Mesendoderm (in vitro differentiated cells): ENCODE measurements around the gene CFAP70.
A peak's percentile ranks its signal among the peaks of the same experiment; 100 is the strongest.
"Not testable (repeated sequence)": the region's sequence is repeated elsewhere in the genome, so short reads cannot be mapped to it uniquely, and the experiment has no call there.

Experiments used
- DNase-seq: peaks from one replicate; pipeline ENCODE4 v3.0.0; 2013
- H2AK5ac ChIP-seq: 2 replicates; pipeline ENCODE4 v1.6.1; 2013; ENCODE audit warnings: low read length, inconsistent platforms
- H2BK120ac ChIP-seq: 2 replicates; pipeline ENCODE4 v1.6.1; 2013; ENCODE audit warnings: low read depth, mild to moderate bottlenecking, low read length, moderate library complexity, mixed read lengths
- H2BK15ac ChIP-seq: replicated peaks from 2 replicates; pipeline ENCODE4 v1.6.1; 2013; ENCODE audit warnings: low read depth, mild to moderate bottlenecking, moderate library complexity
- H2BK5ac ChIP-seq: 2 replicates; pipeline ENCODE4 v1.6.1; 2013; ENCODE audit warnings: low read length, inconsistent platforms
- H3K18ac ChIP-seq: 2 replicates; pipeline ENCODE4 v1.6.1; 2013; ENCODE audit warnings: mild to moderate bottlenecking, low read length, mixed read lengths
- H3K23ac ChIP-seq: one replicate; pipeline ENCODE4 v1.6.1; 2013; ENCODE audit warnings: low read length
- H3K27ac ChIP-seq: 2 replicates; pipeline ENCODE4 v1.5.1; 2013; ENCODE audit warnings: low read depth, mild to moderate bottlenecking, inconsistent platforms, low read length, moderate library complexity
- H3K27me3 ChIP-seq: 2 replicates; pipeline ENCODE4 v1.6.1; 2013; ENCODE audit warnings: low read length, control low read depth, mild to moderate bottlenecking, inconsistent platforms; ENCODE audit not compliant: insufficient read depth, poor library complexity
- H3K36me3 ChIP-seq: 2 replicates; pipeline ENCODE4 v1.6.1; 2013; ENCODE audit warnings: low read length, inconsistent platforms; ENCODE audit not compliant: control insufficient read depth, insufficient read depth
- H3K4ac ChIP-seq: one replicate; pipeline ENCODE4 v1.6.1; 2013; ENCODE audit warnings: low read depth, mild to moderate bottlenecking, low read length, moderate library complexity
- H3K4me1 ChIP-seq: 2 replicates; pipeline ENCODE4 v1.6.1; 2013; ENCODE audit warnings: low read depth, low read length, inconsistent platforms; ENCODE audit not compliant: control insufficient read depth
- H3K4me2 ChIP-seq: 2 replicates; pipeline ENCODE4 v1.6.1; 2013; ENCODE audit warnings: low read length
- H3K4me3 ChIP-seq: 2 replicates; pipeline ENCODE4 v1.5.1; 2013; ENCODE audit warnings: mild to moderate bottlenecking, low read length
- H3K56ac ChIP-seq: one replicate; pipeline ENCODE4 v1.6.1; 2013; ENCODE audit warnings: low read length
- H3K79me1 ChIP-seq: 2 replicates; pipeline ENCODE4 v1.6.1; 2013; ENCODE audit warnings: low read length, inconsistent platforms
- H3K79me2 ChIP-seq: 2 replicates; pipeline ENCODE4 v1.6.1; 2013; ENCODE audit warnings: mild to moderate bottlenecking, low read length; ENCODE audit not compliant: control insufficient read depth, insufficient read depth
- H3K9ac ChIP-seq: 2 replicates; pipeline ENCODE4 v1.6.1; 2013; ENCODE audit warnings: low read length, inconsistent platforms
- H4K5ac ChIP-seq: one replicate; pipeline ENCODE4 v1.6.1; 2013; ENCODE audit warnings: low read length
- H4K8ac ChIP-seq: one replicate; pipeline ENCODE4 v1.6.1; 2013; ENCODE audit warnings: low read depth, mild to moderate bottlenecking, control low read depth, low read length, moderate library complexity
- WGBS: extraction: QIAGEN DNeasy Blood & Tissue Kit; methylation state at CpG from one replicate; pipeline ENCODE4 v1.1.7; 2013; ENCODE audit warnings: low lambda C conversion rate, missing lambda C conversion rate; ENCODE audit not compliant: insufficient coverage; ENCODE audit errors: extremely low coverage; 5-methylcytosine and 5-hydroxymethylcytosine counted together

Gene CFAP70

DNA sequence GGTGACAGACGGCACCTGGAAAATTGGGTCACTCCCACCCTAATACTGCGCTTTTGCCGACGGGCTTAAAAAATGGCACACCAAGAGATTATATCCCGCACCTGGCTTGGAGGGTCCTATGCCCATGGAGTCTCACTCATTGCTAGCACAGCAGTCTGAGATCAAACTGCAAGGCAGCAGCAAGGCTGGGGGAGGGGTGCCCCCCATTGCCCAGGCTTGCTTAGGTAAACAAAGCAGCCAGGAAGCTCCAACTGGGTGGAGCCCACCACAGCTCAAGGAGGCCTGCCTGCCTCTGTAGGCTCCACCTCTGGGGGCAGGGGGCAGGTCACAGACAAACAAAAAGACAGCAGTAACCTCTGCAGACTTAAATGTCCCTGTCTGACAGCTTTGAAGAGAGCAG is 35.1 kb downstream of the CFAP70 start:
- no CpG with 5 or more reads among the region's 5 CpGs for WGBS
- H2BK5ac ChIP-seq = not testable (repeated sequence)

DNA sequence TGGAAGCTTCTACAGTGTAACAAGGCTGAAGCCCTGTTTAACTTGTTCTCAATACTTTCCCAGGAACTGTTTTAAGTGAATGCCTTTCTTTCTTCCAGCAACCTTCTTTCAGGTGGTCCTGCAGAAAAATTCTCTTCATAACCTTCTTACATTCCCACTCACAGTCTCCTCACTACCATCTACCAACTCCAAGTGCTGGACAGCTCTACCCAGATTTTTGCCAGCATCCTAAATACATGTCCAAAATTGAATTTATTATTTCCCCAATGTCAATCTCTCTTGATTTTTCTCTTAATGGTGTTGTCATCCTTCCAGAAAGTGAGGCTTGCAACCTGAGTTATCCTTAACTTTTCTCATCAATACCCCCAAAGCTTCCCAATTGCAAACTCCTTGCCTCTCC is 48.2 kb downstream of the CFAP70 start:
- no peaks in the 10 kb centered on the region for H3K79me2 ChIP-seq
- no peak overlapping the region for H4K5ac ChIP-seq
- H2BK15ac ChIP-seq = no peak overlapping the region
- H2BK5ac ChIP-seq = no peak overlapping the region
- no peaks in the 10 kb centered on the region for H3K36me3 ChIP-seq
- no peak overlapping the region for H3K56ac ChIP-seq
- DNase-seq = no peak
- H3K27me3 ChIP-seq = no peaks in the 10 kb centered on the region
- no peak overlapping the region for H2BK120ac ChIP-seq
- H3K4me3 ChIP-seq = no peak overlapping the region
- no peaks in the 10 kb centered on the region for H3K4me1 ChIP-seq
- no peak overlapping the region for H4K8ac ChIP-seq
- H3K9ac ChIP-seq = no peak overlapping the region
- no peak overlapping the region for H3K27ac ChIP-seq
- no peak overlapping the region for H3K4me2 ChIP-seq
- H2AK5ac ChIP-seq = no peak overlapping the region
- no peak overlapping the region for H3K23ac ChIP-seq
- no peak overlapping the region for H3K4ac ChIP-seq
- no peak overlapping the region for H3K18ac ChIP-seq
- H3K79me1 ChIP-seq = no peaks in the 10 kb centered on the region

More for the DNA sequence above, 35.1 kb downstream of the CFAP70 start:
- not testable (repeated sequence) for H4K5ac ChIP-seq, H3K9ac ChIP-seq, H3K18ac ChIP-seq, H3K4me1 ChIP-seq, H3K79me1 ChIP-seq, H3K4me3 ChIP-seq, H3K79me2 ChIP-seq, H3K4ac ChIP-seq, H3K27me3 ChIP-seq, H3K36me3 ChIP-seq, H3K23ac ChIP-seq, H2BK15ac ChIP-seq, H2BK120ac ChIP-seq, H3K27ac ChIP-seq, H3K56ac ChIP-seq, H2AK5ac ChIP-seq, H4K8ac ChIP-seq, DNase-seq, H3K4me2 ChIP-seq

DNA sequence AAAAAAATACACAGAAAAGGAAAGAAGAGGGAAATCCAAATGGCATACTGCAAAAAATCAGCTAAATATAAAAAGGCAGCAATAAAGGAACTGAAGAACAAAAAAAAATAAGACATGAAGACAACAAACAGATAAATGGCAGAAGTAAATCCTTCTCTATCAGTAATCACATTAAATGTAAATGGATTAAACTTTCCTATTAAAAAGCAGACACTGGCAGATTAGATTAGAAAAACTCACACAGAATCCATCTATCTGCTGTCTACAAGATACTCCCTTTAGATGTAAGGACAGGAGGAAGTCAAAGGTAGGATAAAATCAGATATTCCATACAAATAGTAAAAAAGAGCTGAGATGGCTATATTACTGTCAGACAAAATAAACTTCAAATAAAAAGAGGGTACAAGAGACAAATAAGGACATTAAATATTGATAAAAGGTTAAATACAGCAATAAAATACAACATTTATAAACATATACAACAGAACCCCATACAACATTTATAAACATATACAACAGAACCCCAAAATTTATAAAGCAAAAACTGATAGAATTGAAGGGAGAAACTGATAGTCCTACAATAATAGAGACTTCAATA is 51.4 kb downstream of the CFAP70 start:
- no peak overlapping the region for H2AK5ac ChIP-seq
- no peak for DNase-seq
- no peak overlapping the region for H3K4me3 ChIP-seq
- no peak overlapping the region for H2BK120ac ChIP-seq
- no peak overlapping the region for H3K4ac ChIP-seq
- no peaks in the 10 kb centered on the region for H3K79me2 ChIP-seq
- H3K23ac ChIP-seq = no peak overlapping the region
- no peak overlapping the region for H2BK5ac ChIP-seq
- no peak overlapping the region for H2BK15ac ChIP-seq
- H3K9ac ChIP-seq = no peak overlapping the region
- no peak overlapping the region for H4K8ac ChIP-seq
- H3K79me1 ChIP-seq = no peaks in the 10 kb centered on the region
- H3K27ac ChIP-seq = no peak overlapping the region
- no peak overlapping the region for H3K4me2 ChIP-seq
- no peak overlapping the region for H4K5ac ChIP-seq
- H3K18ac ChIP-seq = no peak overlapping the region
- H3K56ac ChIP-seq = no peak overlapping the region
- no peaks in the 10 kb centered on the region for H3K27me3 ChIP-seq
- no peaks in the 10 kb centered on the region for H3K36me3 ChIP-seq
- H3K4me1 ChIP-seq = no peaks in the 10 kb centered on the region

DNA sequence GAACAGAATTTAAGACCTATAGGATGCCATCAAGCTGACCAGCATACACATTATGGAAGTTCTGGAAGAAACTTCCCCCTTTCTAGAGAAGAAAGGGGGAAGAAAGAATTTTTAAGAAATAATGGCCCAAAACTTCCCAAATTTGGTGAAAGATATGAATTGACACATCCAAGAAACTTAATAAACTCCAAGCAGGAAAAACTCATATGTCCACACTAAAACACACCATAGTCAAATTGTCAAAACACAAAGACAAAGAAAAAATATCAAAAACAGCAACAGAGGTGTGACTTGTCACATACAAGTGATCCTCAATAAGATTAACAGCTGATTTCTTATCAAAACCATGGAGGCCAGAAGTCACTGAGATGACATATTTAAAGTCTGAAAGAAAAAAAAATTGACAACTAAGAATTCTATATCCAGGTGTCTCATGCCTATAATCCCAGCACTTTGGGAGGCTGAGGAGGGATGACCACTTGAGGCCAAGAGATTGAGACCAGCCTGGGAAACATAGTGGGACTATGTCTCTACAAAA is 52.4 kb downstream of the CFAP70 start:
- Histone ChIP-seq H2BK15ac (no peak overlapping the region), H3K9ac (no peak overlapping the region), H3K4me1 (no peaks in the 10 kb centered on the region), H3K18ac (no peak overlapping the region), H3K4me3 (no peak overlapping the region), H2BK120ac (no peak overlapping the region), H3K4me2 (no peak overlapping the region), H3K4ac (no peak overlapping the region), H3K23ac (no peak overlapping the region), H3K36me3 (no peaks in the 10 kb centered on the region), H3K27me3 (no peaks in the 10 kb centered on the region), H2BK5ac (no peak overlapping the region), H3K79me2 (no peaks in the 10 kb centered on the region), H4K5ac (no peak overlapping the region), H3K56ac (no peak overlapping the region), H3K27ac (no peak overlapping the region), H2AK5ac (no peak overlapping the region), H4K8ac (no peak overlapping the region), H3K79me1 (no peaks in the 10 kb centered on the region)
- no peak for DNase-seq

DNA sequence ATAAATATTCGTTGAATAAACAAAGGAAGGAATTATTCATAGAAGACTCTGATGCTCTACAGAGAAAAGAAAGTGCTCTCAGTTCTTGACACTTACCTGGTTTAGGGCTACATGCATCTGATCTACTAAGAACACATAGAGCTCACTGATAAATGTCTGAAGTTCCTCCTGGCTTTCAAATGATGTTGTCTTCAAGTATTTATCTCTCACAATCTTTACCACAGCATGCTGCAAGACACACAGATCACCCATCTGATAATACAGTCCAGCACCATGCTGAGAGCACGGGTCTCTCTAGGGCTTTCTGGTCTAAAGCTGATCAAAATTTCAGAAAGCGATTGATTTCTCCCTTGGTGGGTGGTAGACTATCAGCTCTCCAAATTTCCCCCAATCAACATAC is 61.7 kb downstream of the CFAP70 start:
- Histone ChIP-seq H3K23ac (no peak overlapping the region), H3K79me2 (no peaks in the 10 kb centered on the region), H3K56ac (no peak overlapping the region), H3K4me1 (peaks cover 2% of the 10 kb centered on the region), H3K79me1 (no peaks in the 10 kb centered on the region), H3K27me3 (no peaks in the 10 kb centered on the region), H4K5ac (no peak overlapping the region), H3K4me2 (no peak overlapping the region), H3K18ac (no peak overlapping the region), H3K36me3 (no peaks in the 10 kb centered on the region), H3K4ac (no peak overlapping the region), H3K4me3 (no peak overlapping the region), H3K27ac (no peak overlapping the region), H3K9ac (no peak overlapping the region), H2BK5ac (no peak overlapping the region), H2BK120ac (no peak overlapping the region), H2BK15ac (no peak overlapping the region), H2AK5ac (no peak overlapping the region), H4K8ac (no peak overlapping the region)
- no CpG with 5 or more reads among the region's 3 CpGs for WGBS
- peak; percentile 58 for DNase-seq

DNA sequence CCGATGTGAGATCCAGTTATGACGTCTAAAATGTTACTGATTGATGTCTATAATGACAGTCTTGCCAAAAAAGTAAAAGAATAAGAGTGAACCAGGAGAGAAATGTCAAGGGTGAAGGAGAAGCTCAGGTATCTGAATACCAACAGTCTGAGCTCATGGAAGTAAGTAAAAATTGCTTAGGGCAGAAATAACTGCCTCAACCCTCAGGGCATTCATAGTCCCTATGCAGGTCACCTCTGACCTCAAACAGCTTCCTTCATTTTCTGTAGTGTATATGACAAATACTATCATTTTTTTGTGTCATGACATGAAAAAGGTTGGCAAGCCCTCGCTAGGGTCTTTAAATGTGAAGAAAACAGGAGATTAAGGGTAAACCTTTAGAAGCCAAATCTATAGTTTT is 65.2 kb downstream of the CFAP70 start:
- Histone ChIP-seq H3K23ac (no peak overlapping the region), H2AK5ac (no peak overlapping the region), H3K4ac (no peak overlapping the region), H3K27ac (no peak overlapping the region), H2BK15ac (no peak overlapping the region), H4K8ac (no peak overlapping the region), H4K5ac (no peak overlapping the region), H3K4me2 (no peak overlapping the region), H3K79me1 (no peaks in the 10 kb centered on the region), H2BK5ac (no peak overlapping the region), H3K4me3 (no peak overlapping the region), H3K27me3 (no peaks in the 10 kb centered on the region), H3K79me2 (no peaks in the 10 kb centered on the region), H3K18ac (no peak overlapping the region), H3K4me1 (peaks cover 2% of the 10 kb centered on the region), H3K56ac (no peak overlapping the region), H3K36me3 (no peaks in the 10 kb centered on the region), H2BK120ac (no peak overlapping the region), H3K9ac (no peak overlapping the region)
- DNase-seq = no peak
- no CpG with 5 or more reads among the region's 3 CpGs for WGBS
